Smooth muscle cell (in vitro differentiated cells): Measurements from ENCODE around the gene CITED1. TPM values are rescaled to one million over a fixed set of nuclear protein-coding genes. Genes with fewer than 3 reads are reported as not detected.
"Not testable (repeated sequence)": the region's sequence is repeated elsewhere in the genome, so short reads cannot be mapped to it uniquely, and the experiment has no call there.

Experiments
- DNase-seq: peaks from one replicate; lab custom pipeline; 2025; ENCODE audit not compliant: unreplicated experiment; lab: John Stamatoyannopoulos, UW
- H2AFZ ChIP-seq: fragments of 200-600 bp; sonication (generic); 2 replicates; pipeline ENCODE4 v1.6.0; 2016; ENCODE audit warnings: antibody characterized with exemption, low read depth, mild to moderate bottlenecking
- H3F3A ChIP-seq: fragments of 200-600 bp; sonication (generic); 2 replicates; pipeline ENCODE4 v1.6.0; 2017; ENCODE audit warnings: antibody characterized with exemption, low read depth
- H3K27ac ChIP-seq: fragments of 200-600 bp; sonication (generic); 2 replicates; pipeline ENCODE4 v1.5.1; 2016; ENCODE audit warnings: low read depth, mild to moderate bottlenecking
- H3K27me3 ChIP-seq: fragments of 200-600 bp; sonication (generic); 2 replicates; pipeline ENCODE4 v1.6.1; 2016; ENCODE audit warnings: low read depth, mild to moderate bottlenecking
- H3K36me3 ChIP-seq: fragments of 200-600 bp; sonication (generic); 2 replicates; pipeline ENCODE4 v1.5.1; 2016; ENCODE audit warnings: low read depth
- H3K4me1 ChIP-seq: fragments of 200-600 bp; sonication (generic); 2 replicates; pipeline ENCODE4 v1.5.1; 2016; ENCODE audit warnings: low read depth
- H3K4me2 ChIP-seq: fragments of 200-600 bp; sonication (generic); 2 replicates; pipeline ENCODE4 v1.6.0; 2016; ENCODE audit warnings: mild to moderate bottlenecking
- H3K4me3 ChIP-seq: fragments of 200-600 bp; sonication (generic); 2 replicates; pipeline ENCODE4 v1.5.1; 2016; ENCODE audit warnings: mild to moderate bottlenecking
- H3K79me2 ChIP-seq: fragments of 200-600 bp; sonication (generic); 2 replicates; pipeline ENCODE4 v1.6.0; 2016; ENCODE audit warnings: low read depth, mild to moderate bottlenecking
- H3K9ac ChIP-seq: fragments of 200-600 bp; sonication (generic); 2 replicates; pipeline ENCODE4 v1.6.0; 2016; ENCODE audit warnings: low read depth
- H3K9me3 ChIP-seq: fragments of 200-600 bp; sonication (generic); replicated peaks from 2 replicates; pipeline ENCODE4 v1.5.1; 2016; ENCODE audit warnings: low read depth
- H4K20me1 ChIP-seq: fragments of 200-600 bp; sonication (generic); 2 replicates; pipeline ENCODE4 v1.6.0; 2016; ENCODE audit warnings: low read depth
- WGBS: methylation state at CpG from one replicate; pipeline ENCODE4 v1.1.7; 2016; ENCODE audit warnings: low lambda C conversion rate; 5-methylcytosine and 5-hydroxymethylcytosine counted together
- polyA plus RNA-seq: library from polyadenylated mRNA; unstranded; fragments of >200 nt; fragmentation: Nextera tagmentation; extraction: Ambion mirVana; gene quantifications from 2 replicates; pipeline ENCODE4 v1.2.1, GENCODE V29; 2016
- total RNA-seq: library from RNA; depleted of rRNA; stranded (reverse); fragments of >200 nt; gene quantifications from 2 replicates; pipeline ENCODE4 v1.2.3, GENCODE V29; 2014
- TF ChIP-seq, protein P1 (sequence below): fragments of 200-600 bp; sonication (generic); IDR thresholded peaks from 2 replicates; pipeline ENCODE4 v1.5.1; 2017; ENCODE audit warnings: borderline replicate concordance, mild to moderate bottlenecking, antibody characterized with exemption; ENCODE audit not compliant: insufficient read depth, poor library complexity, severe bottlenecking

CITED1 gene
- total and polyA plus RNA-seq, 2 experiments from 2014 or later, result 0.42 to 1.0 TPM

DNA sequence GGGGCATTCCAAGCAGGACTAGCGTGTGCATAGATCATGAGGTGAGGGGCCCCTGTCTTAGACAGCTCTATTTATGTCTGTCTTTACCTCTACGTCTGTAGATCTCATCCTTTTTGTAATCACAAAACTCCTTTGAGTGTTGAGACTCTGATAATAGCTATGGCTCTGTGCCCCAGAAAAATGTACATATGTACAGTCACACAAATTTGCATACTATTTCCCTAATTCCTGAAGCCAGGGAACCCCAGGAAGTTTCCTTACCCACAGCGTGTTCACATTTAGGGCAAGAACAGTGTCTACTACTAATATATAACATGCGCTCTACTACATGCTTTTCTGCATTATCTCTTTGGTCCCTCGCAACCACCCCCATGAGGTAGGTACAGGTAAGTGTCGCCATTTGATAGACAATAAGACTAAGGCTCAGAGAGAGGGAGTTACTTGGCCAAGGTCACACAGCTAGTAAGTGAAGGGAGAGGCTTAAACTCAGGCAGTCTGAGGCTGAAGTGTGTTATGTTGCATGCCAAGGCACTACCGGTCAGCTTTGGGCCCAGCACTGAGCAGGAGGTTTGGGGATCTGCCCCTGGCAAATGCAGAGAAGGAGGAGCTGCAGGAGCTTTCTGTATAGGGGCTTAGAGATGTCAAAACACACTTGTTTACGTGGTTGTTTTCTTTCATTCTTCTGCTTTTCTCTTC is 21.0 kb upstream of the CITED1 start:
- TF ChIP-seq, protein P1, sequence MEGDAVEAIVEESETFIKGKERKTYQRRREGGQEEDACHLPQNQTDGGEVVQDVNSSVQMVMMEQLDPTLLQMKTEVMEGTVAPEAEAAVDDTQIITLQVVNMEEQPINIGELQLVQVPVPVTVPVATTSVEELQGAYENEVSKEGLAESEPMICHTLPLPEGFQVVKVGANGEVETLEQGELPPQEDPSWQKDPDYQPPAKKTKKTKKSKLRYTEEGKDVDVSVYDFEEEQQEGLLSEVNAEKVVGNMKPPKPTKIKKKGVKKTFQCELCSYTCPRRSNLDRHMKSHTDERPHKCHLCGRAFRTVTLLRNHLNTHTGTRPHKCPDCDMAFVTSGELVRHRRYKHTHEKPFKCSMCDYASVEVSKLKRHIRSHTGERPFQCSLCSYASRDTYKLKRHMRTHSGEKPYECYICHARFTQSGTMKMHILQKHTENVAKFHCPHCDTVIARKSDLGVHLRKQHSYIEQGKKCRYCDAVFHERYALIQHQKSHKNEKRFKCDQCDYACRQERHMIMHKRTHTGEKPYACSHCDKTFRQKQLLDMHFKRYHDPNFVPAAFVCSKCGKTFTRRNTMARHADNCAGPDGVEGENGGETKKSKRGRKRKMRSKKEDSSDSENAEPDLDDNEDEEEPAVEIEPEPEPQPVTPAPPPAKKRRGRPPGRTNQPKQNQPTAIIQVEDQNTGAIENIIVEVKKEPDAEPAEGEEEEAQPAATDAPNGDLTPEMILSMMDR, result no peak
- H2AFZ ChIP-seq, result no peak overlapping the region
- DNase-seq, result no peak
- no peaks in the 10 kb centered on the region for H3K27me3 ChIP-seq
- 82% methylated on average over 8 of the region's 8 CpGs for WGBS
- no peak overlapping the region for H3K4me3 ChIP-seq
- H3K27ac ChIP-seq, result no peak overlapping the region
- no peaks in the 10 kb centered on the region for H4K20me1 ChIP-seq
- no peaks in the 10 kb centered on the region for H3K79me2 ChIP-seq
- no peak overlapping the region for H3K4me2 ChIP-seq
- H3K9me3 ChIP-seq, result no peaks in the 10 kb centered on the region
- no peaks in the 10 kb centered on the region for H3F3A ChIP-seq
- H3K4me1 ChIP-seq, result no peaks in the 10 kb centered on the region
- H3K36me3 ChIP-seq, result no peaks in the 10 kb centered on the region
- H3K9ac ChIP-seq, result no peak overlapping the region

DNA sequence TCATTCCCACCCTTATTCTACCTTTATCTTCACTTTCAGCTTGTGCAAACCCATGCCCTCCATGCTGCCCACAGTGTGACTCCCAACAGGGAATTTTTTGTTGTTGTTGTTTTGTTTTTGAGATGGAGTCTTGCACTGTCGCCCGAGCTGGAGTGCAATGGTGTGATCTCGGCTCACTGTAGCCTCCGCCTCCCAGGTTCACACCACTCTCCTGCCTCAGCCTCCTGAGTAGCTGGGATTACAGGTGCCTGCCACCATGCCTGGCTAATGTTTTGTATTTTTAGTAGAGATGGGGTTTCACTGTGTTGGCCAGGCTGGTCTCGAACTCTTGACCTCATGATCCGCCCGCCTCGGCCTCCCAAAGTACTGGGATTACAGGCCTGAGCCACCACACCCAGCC is 13.9 kb upstream of the CITED1 start:
- not testable (repeated sequence) for H3K4me2 ChIP-seq, H3K4me3 ChIP-seq, H3K36me3 ChIP-seq, H3K9ac ChIP-seq, H3K27ac ChIP-seq, H3K4me1 ChIP-seq, H3K27me3 ChIP-seq, H3F3A ChIP-seq, H2AFZ ChIP-seq, H3K79me2 ChIP-seq, H4K20me1 ChIP-seq, DNase-seq, H3K9me3 ChIP-seq
- WGBS, result 91% methylated on average over 8 of the region's 8 CpGs

DNA sequence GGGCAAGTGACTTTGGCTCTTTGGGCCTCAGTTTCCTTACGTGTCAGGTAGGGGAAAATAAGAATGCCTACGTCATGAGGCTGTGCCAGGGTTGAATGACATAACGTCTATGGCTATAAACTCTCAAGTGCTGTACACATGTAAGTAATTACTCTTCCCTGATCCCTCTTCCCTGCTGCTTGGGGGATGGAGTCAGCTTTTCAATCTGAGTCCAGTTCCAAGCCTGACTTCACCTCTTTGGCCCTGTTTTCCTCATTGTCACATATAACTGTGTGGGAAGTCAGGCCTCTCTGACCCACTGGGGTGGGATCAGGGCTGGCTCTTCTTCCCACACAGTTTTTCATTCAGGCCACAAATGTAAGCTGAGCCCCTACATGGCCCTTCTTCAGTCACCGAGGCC is 11.4 kb upstream of the CITED1 start:
- Histone ChIP-seq H3F3A (no peaks in the 10 kb centered on the region), H3K79me2 (no peaks in the 10 kb centered on the region), H3K36me3 (no peaks in the 10 kb centered on the region), H3K4me2 (no peak overlapping the region), H3K27me3 (no peaks in the 10 kb centered on the region), H3K9ac (no peak overlapping the region), H3K27ac (no peak overlapping the region), H2AFZ (no peak overlapping the region), H4K20me1 (no peaks in the 10 kb centered on the region), H3K4me3 (no peak overlapping the region), H3K9me3 (no peaks in the 10 kb centered on the region), H3K4me1 (no peaks in the 10 kb centered on the region)
- TF ChIP-seq, protein P1, result no peak
- DNase-seq, result no peak
- WGBS, result 62% methylated on average over 4 of the region's 4 CpGs

DNA sequence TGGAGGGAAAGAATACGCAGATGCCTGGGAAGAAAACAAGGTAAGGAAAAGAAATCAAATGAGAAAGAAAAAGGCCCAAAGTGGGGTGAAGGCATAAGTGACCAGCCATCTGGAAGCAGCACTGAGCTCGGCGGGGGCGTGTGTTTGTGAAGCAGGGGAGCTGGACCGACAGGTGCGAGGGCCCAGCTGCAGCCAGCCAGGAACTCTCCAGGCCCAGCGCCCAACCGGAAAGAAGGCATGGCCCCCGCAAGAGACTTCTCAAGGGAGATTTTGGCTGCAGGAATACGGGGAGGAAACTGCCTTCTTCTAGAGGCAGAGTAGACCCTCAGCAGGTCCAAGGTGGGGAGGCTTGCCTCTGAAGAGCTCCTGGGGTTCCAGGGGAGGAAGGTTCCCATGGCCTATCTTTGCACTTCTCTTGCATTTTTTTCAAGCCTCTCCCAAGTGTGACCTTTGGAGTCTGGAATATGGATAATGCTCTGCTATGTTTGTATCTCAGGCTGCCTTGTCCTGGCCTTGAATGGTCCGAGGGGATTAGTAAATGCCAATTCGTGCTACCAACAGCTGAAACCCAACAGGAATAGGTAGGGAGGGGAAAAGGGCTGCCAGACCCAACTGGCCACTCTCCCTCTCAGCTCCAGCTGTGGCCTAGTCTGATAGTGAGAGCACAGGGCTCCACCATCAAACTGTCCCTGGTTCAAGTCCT is 10.8 kb upstream of the CITED1 start:
- Histone ChIP-seq H3K4me1 (no peaks in the 10 kb centered on the region), H3K27me3 (no peaks in the 10 kb centered on the region), H3K27ac (no peak overlapping the region), H2AFZ (no peak overlapping the region), H3F3A (no peaks in the 10 kb centered on the region), H3K4me2 (no peak overlapping the region), H3K9me3 (no peaks in the 10 kb centered on the region), H3K36me3 (no peaks in the 10 kb centered on the region), H3K79me2 (no peaks in the 10 kb centered on the region), H3K4me3 (no peak overlapping the region), H3K9ac (no peak overlapping the region), H4K20me1 (no peaks in the 10 kb centered on the region)
- TF ChIP-seq, protein P1, result no peak
- 57% methylated on average over 11 of the region's 12 CpGs for WGBS
- DNase-seq, result no peak
